GM10248 (cell line): ENCODE measurements around the gene TMEM272.

ENCODE experiments used
- CTCF ChIA-PET: fragments of 300-600 bp; sonication (Branson Sonifier 250); formaldehyde crosslinking; extraction: SDS; loops from one replicate; lab custom pipeline; 2021; ENCODE audit warnings: antibody characterized with exemption; lab: Yijun Ruan, JAX
- POLR2A ChIA-PET: fragments of 350-650 bp; sonication (Branson Sonifier 250); formaldehyde crosslinking; extraction: SDS; loops from one replicate; lab custom pipeline; 2020; ENCODE audit warnings: antibody characterized with exemption; lab: Yijun Ruan, JAX
- DNase-seq: peaks from one replicate; pipeline ENCODE4 v3.0.0; 2012; ENCODE audit errors: extremely low spot score
- CTCF ChIP-seq: IDR thresholded peaks from 2 replicates; pipeline ENCODE4 v1.5.1; 2012; ENCODE audit warnings: mild to moderate bottlenecking, low read depth; ENCODE audit errors: extremely low read depth, missing control alignments, control extremely low read depth

Gene TMEM272

GRCh38 chr13:51858433-51859247, 13.7 kb upstream of the TMEM272 start:
- DNase-seq, result no peak
- ChIA-PET POLR2A (no interaction called here), CTCF (interaction anchor here (0.7 to 1.8 kb wide), 6 partner anchors 9 to 60 kb away, joined by 3 to 8 read pairs (median 4); partner anchors contain the start of gene TMEM272)
- no peak for TF ChIP-seq CTCF

GRCh38 chr13:51856998-51857397, 12.0 kb upstream of the TMEM272 start:
- ChIA-PET CTCF (interaction anchor here (1.0 kb wide), 1 partner anchor 43 kb away, joined by 3 read pairs; no protein-coding TSS in a partner anchor), POLR2A (no interaction called here)
- no peak for TF ChIP-seq CTCF
- DNase-seq, result no peak

GRCh38 chr13:51856027-51856736, 11.2 kb upstream of the TMEM272 start:
- POLR2A ChIA-PET, result no interaction called here
- no peak for TF ChIP-seq CTCF
- CTCF ChIA-PET, result no interaction called here
- DNase-seq, result no peak

- TF ChIP-seq CTCF, result peak; percentile 62
- CTCF ChIA-PET, result interaction anchor here (0.7 to 3.3 kb wide), 18 partner anchors 8 to 724 kb away, joined by 3 to 25 read pairs (median 4); no protein-coding TSS in a partner anchor
- POLR2A ChIA-PET, result no interaction called here
- peak; percentile 59 for DNase-seq
These were observed 4.4 kb upstream of the TMEM272 start for GRCh38 chr13:51849145-51850101.

- POLR2A ChIA-PET, result no interaction called here
- no peak for TF ChIP-seq CTCF
- no peak for DNase-seq
- CTCF ChIA-PET, result interaction anchor here (0.7 to 3.3 kb wide), 8 partner anchors 10 to 65 kb away, joined by 3 to 25 read pairs (median 4); no protein-coding TSS in a partner anchor
These were observed 3.7 kb upstream of the TMEM272 start for GRCh38 chr13:51848674-51849073.
